Stomach (tissue), 4 donors: ENCODE measurements around the gene GNAO1.

ENCODE experiments used
- POLR2AphosphoS5 ChIP-seq, 3 donors: sonication (generic); formaldehyde crosslinking; IDR thresholded peaks; one replicate each; pipeline ENCODE4 v1.6.1; 2016; ENCODE audit warnings: antibody characterized with exemption in 3 of 3
- TF ChIP-seq, protein P1 (sequence below), 7 experiments: fragments of 450-650 bp in 4 of 7; fragments of 200-600 bp in 3 of 7; sonication (generic) in 3 of 7; IDR thresholded peaks; one replicate each; pipeline ENCODE4 v1.5.1; 2016 to 2019; ENCODE audit warnings: antibody characterized with exemption in 7 of 7, control low read depth in 2 of 7, mild to moderate bottlenecking in 1 of 7

- TF ChIP-seq, protein P1, sequence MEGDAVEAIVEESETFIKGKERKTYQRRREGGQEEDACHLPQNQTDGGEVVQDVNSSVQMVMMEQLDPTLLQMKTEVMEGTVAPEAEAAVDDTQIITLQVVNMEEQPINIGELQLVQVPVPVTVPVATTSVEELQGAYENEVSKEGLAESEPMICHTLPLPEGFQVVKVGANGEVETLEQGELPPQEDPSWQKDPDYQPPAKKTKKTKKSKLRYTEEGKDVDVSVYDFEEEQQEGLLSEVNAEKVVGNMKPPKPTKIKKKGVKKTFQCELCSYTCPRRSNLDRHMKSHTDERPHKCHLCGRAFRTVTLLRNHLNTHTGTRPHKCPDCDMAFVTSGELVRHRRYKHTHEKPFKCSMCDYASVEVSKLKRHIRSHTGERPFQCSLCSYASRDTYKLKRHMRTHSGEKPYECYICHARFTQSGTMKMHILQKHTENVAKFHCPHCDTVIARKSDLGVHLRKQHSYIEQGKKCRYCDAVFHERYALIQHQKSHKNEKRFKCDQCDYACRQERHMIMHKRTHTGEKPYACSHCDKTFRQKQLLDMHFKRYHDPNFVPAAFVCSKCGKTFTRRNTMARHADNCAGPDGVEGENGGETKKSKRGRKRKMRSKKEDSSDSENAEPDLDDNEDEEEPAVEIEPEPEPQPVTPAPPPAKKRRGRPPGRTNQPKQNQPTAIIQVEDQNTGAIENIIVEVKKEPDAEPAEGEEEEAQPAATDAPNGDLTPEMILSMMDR (IDR thresholded peaks at IDR 0.05), result no peak
- no peak for TF ChIP-seq POLR2AphosphoS5 (IDR thresholded peaks at IDR 0.05)
Observed at GRCh38 chr16:56246051-56246817, 54.9 kb downstream of the GNAO1 start.
